ENCODE data around the gene RAET1E. TPM values are rescaled to one million over a fixed set of nuclear protein-coding genes. Genes with fewer than 3 reads are reported as not detected.
A peak's percentile ranks its signal among the peaks of the same experiment; 100 is the strongest.
"Not testable (repeated sequence)": the region's sequence is repeated elsewhere in the genome, so short reads cannot be mapped to it uniquely, and the experiment has no call there.

Gene RAET1E
- total and polyA plus RNA-seq, 8 donors: 0.19 to 2.6 TPM; not detected in 6

GRCh38 chr6:149895833-149896271 is 2.1 kb downstream of the RAET1E start:
- H3K4me3 ChIP-seq: no peak overlapping the region
- peaks cover 30 to 41% (median 36%) of the 10 kb centered on the region in 4 donors for H3K4me1 ChIP-seq
- WGBS, 5 donors: 38 to 56% (median 43%) methylated on average over 5 of the region's 5 CpGs
- intact Hi-C loops (cut with DNase I; ENCODE audit: low total_unique reads): no loop called here
- TF ChIP-seq CTCF (IDR thresholded peaks at IDR 0.05): no peak
- TF ChIP-seq EP300 (IDR thresholded peaks at IDR 0.05): no peak
- no peak for TF ChIP-seq POLR2AphosphoS5 (IDR thresholded peaks at IDR 0.05)
- TF ChIP-seq POLR2A (IDR thresholded peaks at IDR 0.05): no peak
- peak overlapping the region; percentile 59 to 87 (median 77) for H3K27ac ChIP-seq
- no peaks in the 10 kb centered on the region for H3K36me3 ChIP-seq
- no peaks in the 10 kb centered on the region for H3K9me3 ChIP-seq
- H3K27me3 ChIP-seq: no peaks in the 10 kb centered on the region
- DNase-seq: no peak

DNA sequence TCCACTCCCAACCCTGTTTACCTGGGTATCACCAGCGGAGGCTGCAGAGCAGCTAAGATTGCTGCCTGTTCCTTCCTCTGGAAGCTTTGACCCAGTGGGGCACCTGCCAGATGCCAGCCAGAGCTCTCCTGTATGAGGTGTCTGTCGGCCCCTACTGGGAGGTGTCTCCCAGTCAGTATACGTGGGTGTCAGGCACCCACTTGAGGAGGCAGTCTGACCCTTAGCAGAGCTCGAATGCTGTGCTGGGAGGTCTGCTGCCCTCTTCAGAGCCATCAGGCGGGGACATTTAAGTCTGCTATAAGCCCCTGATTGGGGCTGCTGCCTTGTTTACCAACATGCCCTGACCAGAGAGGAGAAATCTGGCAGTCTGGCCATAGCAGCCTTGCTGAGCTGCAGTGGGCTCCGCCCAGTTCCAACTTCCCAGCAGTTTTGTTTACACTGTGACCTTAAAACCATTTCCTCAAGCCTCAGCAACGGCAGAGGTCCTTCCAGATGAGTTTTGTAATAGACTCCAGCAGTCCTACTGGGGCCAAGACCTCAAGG is 2.8 kb downstream of the RAET1E start:
- H3K4me3 ChIP-seq: peak overlapping the region in 2 of 4 donors; percentile 8 to 15
- H3K9me3 ChIP-seq: no peaks in the 10 kb centered on the region
- intact Hi-C loops (cut with DNase I; ENCODE audit: low total_unique reads): no loop called here
- no peaks in the 10 kb centered on the region for H3K36me3 ChIP-seq
- peaks cover 30 to 46% (median 36%) of the 10 kb centered on the region in 4 donors for H3K4me1 ChIP-seq
- H3K27me3 ChIP-seq: no peaks in the 10 kb centered on the region
- DNase-seq: peak; percentile 78 to 84
- WGBS, 5 donors: 10 to 24% (median 19%) methylated on average over 4 to 7 of the region's 7 CpGs
- peak in 2 of 3 donors; percentile 24 to 77 for TF ChIP-seq POLR2AphosphoS5 (IDR thresholded peaks at IDR 0.05)
- no peak for TF ChIP-seq EP300 (IDR thresholded peaks at IDR 0.05)
- peak overlapping the region; percentile 74 to 87 (median 77) for H3K27ac ChIP-seq

DNA sequence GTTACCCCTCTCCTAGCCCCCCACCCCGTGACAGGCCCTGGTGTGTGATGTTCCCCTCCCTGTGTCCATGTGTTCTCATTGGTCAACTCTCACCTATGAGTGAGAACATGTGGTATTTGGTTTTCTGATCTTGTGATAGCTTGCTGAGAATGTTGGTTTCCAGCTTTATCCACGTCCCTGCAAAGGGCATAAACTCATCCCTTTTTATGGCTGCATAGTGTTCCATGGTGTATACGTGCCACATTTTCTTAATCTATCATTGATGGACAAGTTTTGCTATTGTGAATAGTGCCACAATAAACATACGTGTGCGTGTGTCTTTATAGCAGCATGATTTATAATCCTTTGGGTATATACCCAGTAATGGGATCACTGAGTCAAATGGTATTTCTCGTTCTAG is 6.0 kb downstream of the RAET1E start:
- DNase-seq; H3K36me3 ChIP-seq; intact Hi-C loops (cut with DNase I; ENCODE audit: low total_unique reads); H3K9me3 ChIP-seq; H3K27ac ChIP-seq; H3K27me3 ChIP-seq; H3K4me3 ChIP-seq: not testable (repeated sequence)
- H3K4me1 ChIP-seq: peaks cover 22 to 32% (median 24%) of the 10 kb centered on the region in 4 donors
- WGBS, 5 donors: 70 to 90% (median 82%) methylated on average over 6 of the region's 6 CpGs

DNA sequence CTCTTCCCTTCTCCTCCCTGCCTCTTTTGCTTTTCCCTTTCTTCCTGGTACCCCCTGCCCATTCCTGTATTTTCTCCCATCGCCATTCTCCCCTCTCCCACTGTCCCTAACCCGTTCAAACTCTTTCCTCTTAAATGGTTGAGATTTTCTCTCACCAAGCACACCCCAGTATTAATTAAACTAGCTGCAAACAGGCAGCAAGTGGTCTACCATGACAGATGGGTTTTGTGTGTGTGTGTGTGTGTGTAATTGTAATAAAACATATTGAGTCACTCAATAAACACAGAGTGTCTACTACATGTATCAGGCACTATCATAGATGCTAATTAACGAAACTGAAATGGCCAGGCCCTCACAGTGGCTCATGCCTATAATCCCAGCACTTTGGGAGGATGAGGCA is 6.7 kb downstream of the RAET1E start:
- 75 to 88% (median 83%) methylated on average over 3 of the region's 3 CpGs for WGBS, 5 donors

DNA sequence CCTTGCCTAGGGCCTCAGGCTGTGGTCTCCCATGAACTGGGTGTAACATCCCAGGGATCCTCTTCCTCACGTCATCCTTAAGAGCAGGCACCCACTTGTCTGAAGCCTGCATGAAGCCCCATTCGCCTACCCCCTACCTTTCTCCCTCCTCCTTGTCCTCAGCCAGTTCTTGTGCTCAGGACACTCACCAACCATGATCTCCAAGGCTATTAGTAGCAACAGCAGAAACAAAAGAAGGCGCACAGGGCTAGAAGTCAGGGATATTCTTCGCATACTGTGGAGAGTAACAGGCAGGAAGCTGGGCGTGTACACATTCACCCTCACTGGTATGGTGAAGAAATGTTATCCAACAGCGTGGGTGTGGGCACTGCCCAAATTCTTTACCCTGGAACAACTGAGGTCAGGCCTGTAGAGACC is 7.3 kb downstream of the RAET1E start:
- H3K4me3 ChIP-seq: no peak overlapping the region
- H3K36me3 ChIP-seq: no peaks in the 10 kb centered on the region
- H3K27ac ChIP-seq: no peak overlapping the region
- H3K27me3 ChIP-seq: no peaks in the 10 kb centered on the region
- H3K9me3 ChIP-seq: no peaks in the 10 kb centered on the region
- TF ChIP-seq CTCF (IDR thresholded peaks at IDR 0.05) (no peak), POLR2A (IDR thresholded peaks at IDR 0.05) (no peak), EP300 (IDR thresholded peaks at IDR 0.05) (no peak), POLR2AphosphoS5 (IDR thresholded peaks at IDR 0.05) (no peak)
- intact Hi-C loops (cut with DNase I; ENCODE audit: low total_unique reads): no loop called here
- DNase-seq: no peak
- H3K4me1 ChIP-seq: peaks cover 10 to 20% (median 12%) of the 10 kb centered on the region in 4 donors
- WGBS, 5 donors: 43 to 58% (median 54%) methylated on average over 6 of the region's 6 CpGs

More for the DNA sequence above, 6.7 kb downstream of the RAET1E start:
- DNase-seq: no peak
- Histone ChIP-seq H3K36me3 (no peaks in the 10 kb centered on the region), H3K4me1 (peaks cover 16 to 26% (median 18%) of the 10 kb centered on the region in 4 donors), H3K27me3 (no peaks in the 10 kb centered on the region), H3K4me3 (no peak overlapping the region), H3K9me3 (no peaks in the 10 kb centered on the region), H3K27ac (no peak overlapping the region)
- TF ChIP-seq POLR2AphosphoS5 (IDR thresholded peaks at IDR 0.05): no peak
- TF ChIP-seq POLR2A (IDR thresholded peaks at IDR 0.05): no peak
- TF ChIP-seq EP300 (IDR thresholded peaks at IDR 0.05): no peak
- TF ChIP-seq CTCF (IDR thresholded peaks at IDR 0.05): no peak
- intact Hi-C loops (cut with DNase I; ENCODE audit: low total_unique reads): no loop called here
